GM19395 (cell line): ENCODE results near the gene SLC25A12.

Experiments
- ATAC-seq: cut with Tn5 transposase; IDR thresholded peaks from one replicate; pipeline ENCODE4 v1.9.1; 2021; ENCODE audit warnings: mild to moderate bottlenecking, moderate library complexity; ENCODE audit not compliant: unreplicated experiment

Gene SLC25A12

DNA sequence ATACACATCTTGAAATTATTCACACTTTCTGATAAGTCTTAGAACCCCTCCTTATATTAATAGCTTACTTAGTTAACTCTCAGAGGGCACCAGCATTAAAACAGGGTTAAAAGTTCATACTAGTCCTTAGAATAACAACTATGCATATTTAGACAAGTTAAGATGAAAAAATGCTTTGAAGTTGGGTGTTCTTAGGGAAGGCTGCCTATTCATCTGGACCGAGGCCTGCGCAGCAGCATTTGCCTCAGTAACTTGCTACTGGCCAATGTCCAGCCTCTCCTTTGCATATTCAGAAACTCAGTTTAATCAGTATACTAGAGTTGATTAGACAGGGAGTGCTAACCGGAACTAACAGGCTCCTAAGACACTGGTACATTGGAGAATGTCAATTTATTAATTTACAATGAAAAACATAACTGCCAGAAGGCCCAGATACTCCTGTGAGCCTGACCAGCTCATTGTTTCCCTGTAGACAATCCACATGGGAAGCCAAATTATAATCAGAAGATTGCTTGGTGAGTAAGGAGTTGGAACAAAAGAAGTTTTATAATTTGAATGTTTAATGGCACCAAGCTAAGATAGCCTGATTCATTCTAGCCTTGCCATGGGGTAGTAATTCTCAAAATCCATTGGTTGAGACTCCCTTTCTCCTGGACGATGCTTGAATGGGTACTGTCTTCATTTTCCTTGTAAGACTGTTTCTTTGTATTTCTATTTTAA is 157.9 kb downstream of the SLC25A12 start:
- ATAC-seq, result no peak
